Transverse colon (tissue), 4 donors: Measurements from ENCODE around the gene DLGAP1. TPM values are rescaled to one million over a fixed set of nuclear protein-coding genes. Genes with fewer than 3 reads are reported as not detected.

Source experiments
- DNase-seq: peaks from one replicate; pipeline ENCODE4 v3.0.0-alpha.2; 2019
- H3K27ac ChIP-seq, 4 donors: fragments of 200-600 bp; sonication (generic); 2 replicates each; pipeline ENCODE4 v1.5.1; 2016 to 2018; ENCODE audit warnings: inconsistent platforms in 4 of 4
- H3K27me3 ChIP-seq: fragments of 200-600 bp; sonication (generic); 2 replicates; pipeline ENCODE4 v1.5.1; 2017; ENCODE audit warnings: inconsistent platforms
- H3K36me3 ChIP-seq, 4 donors: fragments of 200-600 bp; sonication (generic); 2 replicates each; pipeline ENCODE4 v1.5.1; 2017 to 2019; ENCODE audit warnings: inconsistent platforms in 4 of 4
- H3K4me1 ChIP-seq, 4 donors: fragments of 200-600 bp; sonication (generic); 2 replicates each; pipeline ENCODE4 v1.5.1; 2017 to 2020; ENCODE audit warnings: inconsistent platforms in 4 of 4
- H3K4me3 ChIP-seq, 4 donors: fragments of 200-600 bp; sonication (generic); 1 replicate in 1 of 4; 2 replicates in 3 of 4; pipeline versions ENCODE4 v1.5.1 to v1.6.1; 2017 to 2019; ENCODE audit warnings: inconsistent platforms in 4 of 4
- H3K9me3 ChIP-seq, 2 donors: fragments of 200-600 bp; sonication (generic); 2 replicates each; pipeline ENCODE4 v1.5.1; 2017 to 2019; ENCODE audit warnings: inconsistent platforms in 2 of 2
- EP300 ChIP-seq: sonication (generic); formaldehyde crosslinking; IDR thresholded peaks from one replicate; pipeline ENCODE4 v1.6.1; 2017; ENCODE audit warnings: antibody characterized with exemption, low read depth
- POLR2A ChIP-seq: fragments of 450-650 bp; IDR thresholded peaks from one replicate; pipeline ENCODE4 v1.6.1; 2016; ENCODE audit warnings: antibody characterized with exemption, mild to moderate bottlenecking, moderate library complexity
- POLR2AphosphoS5 ChIP-seq, 3 donors: sonication (generic); formaldehyde crosslinking; IDR thresholded peaks; one replicate each; pipeline ENCODE4 v1.6.1; 2016; ENCODE audit warnings: antibody characterized with exemption in 3 of 3
- WGBS, 2 donors: methylation state at CpG; one replicate each; pipeline ENCODE4 v1.1.5; 2018; ENCODE audit warnings: low coverage in 1 of 2; 5-methylcytosine and 5-hydroxymethylcytosine counted together
- in situ Hi-C, 4 donors: fragments of 200-750 bp; cut with MboI; loops; one replicate each; pipeline versions ENCODE4 v1.15.0 to v1.15.1; 2017; ENCODE audit warnings: low sequenced_read_pairs in 3 of 4, low pct_ligation_motif_present in 1 of 4, low pct_unique_long_range_greater_than_20kb in 1 of 4
- intact Hi-C: fragments of 100-400 bp; cut with DNase I; formaldehyde crosslinking; loops from one replicate; pipeline ENCODE4 v1.15.1; 2023; ENCODE audit warnings: low total_unique reads
- total RNA-seq, 4 donors: library from RNA; depleted of rRNA; stranded (reverse); fragments of >200 nt; gene quantifications; one replicate each; pipeline ENCODE4 v1.1.0, GENCODE V29; 2016
- TF ChIP-seq, protein P1 (sequence below), 5 experiments: fragments of 200-600 bp in 3 of 5; fragments of 450-650 bp in 2 of 5; sonication (generic) in 3 of 5; IDR thresholded peaks; 1 replicate in 2 of 5; 2 replicates in 3 of 5; pipeline ENCODE4 v1.5.1; 2016 to 2017; ENCODE audit warnings: antibody characterized with exemption in 5 of 5, inconsistent platforms in 3 of 5, mild to moderate bottlenecking in 2 of 5, moderate library complexity in 1 of 5

The DLGAP1 gene
- total RNA-seq, 4 donors from 2014 or later, result 2.7 to 7.2 (median 3.3) TPM

GRCh38 chr18:3761266-3761665 lies 693.8 kb downstream of the DLGAP1 start:
- 76 to 88% methylated on average over 4 of the region's 4 CpGs for WGBS, 2 donors
- intact Hi-C loops, result no loop called here
- Histone ChIP-seq H3K4me1 (no peaks in the 10 kb centered on the region), H3K4me3 (no peak overlapping the region), H3K9me3 (peaks cover 0 to 14% of the 10 kb centered on the region in 2 donors), H3K27me3 (peaks cover 5% of the 10 kb centered on the region), H3K36me3 (no peaks in the 10 kb centered on the region), H3K27ac (no peak overlapping the region)
- no peak for DNase-seq
- no peak for TF ChIP-seq EP300
- no peak for TF ChIP-seq POLR2AphosphoS5 (IDR thresholded peaks at IDR 0.05)
- no peak for TF ChIP-seq POLR2A
- TF ChIP-seq, protein P1, sequence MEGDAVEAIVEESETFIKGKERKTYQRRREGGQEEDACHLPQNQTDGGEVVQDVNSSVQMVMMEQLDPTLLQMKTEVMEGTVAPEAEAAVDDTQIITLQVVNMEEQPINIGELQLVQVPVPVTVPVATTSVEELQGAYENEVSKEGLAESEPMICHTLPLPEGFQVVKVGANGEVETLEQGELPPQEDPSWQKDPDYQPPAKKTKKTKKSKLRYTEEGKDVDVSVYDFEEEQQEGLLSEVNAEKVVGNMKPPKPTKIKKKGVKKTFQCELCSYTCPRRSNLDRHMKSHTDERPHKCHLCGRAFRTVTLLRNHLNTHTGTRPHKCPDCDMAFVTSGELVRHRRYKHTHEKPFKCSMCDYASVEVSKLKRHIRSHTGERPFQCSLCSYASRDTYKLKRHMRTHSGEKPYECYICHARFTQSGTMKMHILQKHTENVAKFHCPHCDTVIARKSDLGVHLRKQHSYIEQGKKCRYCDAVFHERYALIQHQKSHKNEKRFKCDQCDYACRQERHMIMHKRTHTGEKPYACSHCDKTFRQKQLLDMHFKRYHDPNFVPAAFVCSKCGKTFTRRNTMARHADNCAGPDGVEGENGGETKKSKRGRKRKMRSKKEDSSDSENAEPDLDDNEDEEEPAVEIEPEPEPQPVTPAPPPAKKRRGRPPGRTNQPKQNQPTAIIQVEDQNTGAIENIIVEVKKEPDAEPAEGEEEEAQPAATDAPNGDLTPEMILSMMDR (IDR thresholded peaks at IDR 0.05), result no peak
- in situ Hi-C loops, result loop anchor here in 1 of 4 donors (25.0 kb wide), 1 partner anchor 226 kb away; no protein-coding TSS in a partner anchor

- in situ Hi-C loops (loop anchor here in 1 of 4 donors (25.0 kb wide), 1 partner anchor 227 kb away; no protein-coding TSS in a partner anchor), intact Hi-C loops (no loop called here)
- WGBS, 2 donors, result 65 to 82% methylated on average over 7 of the region's 7 CpGs
Measured at GRCh38 chr18:3760741-3761140, 694.4 kb downstream of the DLGAP1 start.

GRCh38 chr18:3759099-3759498 lies 696.0 kb downstream of the DLGAP1 start:
- TF ChIP-seq POLR2AphosphoS5 (IDR thresholded peaks at IDR 0.05) (no peak), EP300 (no peak), POLR2A (no peak)
- TF ChIP-seq, protein P1 (IDR thresholded peaks at IDR 0.05), result no peak
- Histone ChIP-seq H3K4me1 (no peaks in the 10 kb centered on the region), H3K36me3 (no peaks in the 10 kb centered on the region), H3K9me3 (peaks cover 0 to 10% of the 10 kb centered on the region in 2 donors), H3K27me3 (no peaks in the 10 kb centered on the region), H3K4me3 (no peak overlapping the region), H3K27ac (no peak overlapping the region)
- in situ Hi-C loops (loop anchor here in 1 of 4 donors (25.0 kb wide), 1 partner anchor 228 kb away; no protein-coding TSS in a partner anchor), intact Hi-C loops (no loop called here)
- DNase-seq, result no peak
- WGBS, 2 donors, result 82 to 86% methylated on average over 2 of the region's 2 CpGs

More at GRCh38 chr18:3760741-3761140, 694.4 kb downstream of the DLGAP1 start:
- Histone ChIP-seq H3K27ac (no peak overlapping the region), H3K36me3 (no peaks in the 10 kb centered on the region), H3K4me3 (no peak overlapping the region), H3K9me3 (peaks cover 0 to 10% of the 10 kb centered on the region in 2 donors), H3K27me3 (no peaks in the 10 kb centered on the region), H3K4me1 (no peaks in the 10 kb centered on the region)
- TF ChIP-seq POLR2AphosphoS5 (IDR thresholded peaks at IDR 0.05) (no peak), POLR2A (no peak), EP300 (no peak)
- TF ChIP-seq, protein P1 (IDR thresholded peaks at IDR 0.05), result no peak
- DNase-seq, result no peak

GRCh38 chr18:3758531-3758930 lies 696.6 kb downstream of the DLGAP1 start:
- Histone ChIP-seq H3K27me3 (no peaks in the 10 kb centered on the region), H3K4me1 (no peaks in the 10 kb centered on the region), H3K9me3 (peaks cover 0 to 10% of the 10 kb centered on the region in 2 donors), H3K4me3 (no peak overlapping the region), H3K36me3 (no peaks in the 10 kb centered on the region), H3K27ac (no peak overlapping the region)
- 76 to 82% methylated on average over 7 of the region's 7 CpGs for WGBS, 2 donors
- no peak for DNase-seq
- intact Hi-C loops, result no loop called here
- TF ChIP-seq, protein P1 (IDR thresholded peaks at IDR 0.05), result no peak
- TF ChIP-seq POLR2A (no peak), EP300 (no peak), POLR2AphosphoS5 (IDR thresholded peaks at IDR 0.05) (no peak)
- in situ Hi-C loops, result loop anchor here in 1 of 4 donors (25.0 kb wide), 1 partner anchor 229 kb away; no protein-coding TSS in a partner anchor
